Fibroblast of peridontal ligament (primary cell): ENCODE measurements around the gene CHSY1.

Source experiments
- DNase-seq: peaks from one replicate; pipeline ENCODE4 v3.0.0-alpha.2; 2010; ENCODE audit errors: extremely low read depth

CHSY1 gene

DNA sequence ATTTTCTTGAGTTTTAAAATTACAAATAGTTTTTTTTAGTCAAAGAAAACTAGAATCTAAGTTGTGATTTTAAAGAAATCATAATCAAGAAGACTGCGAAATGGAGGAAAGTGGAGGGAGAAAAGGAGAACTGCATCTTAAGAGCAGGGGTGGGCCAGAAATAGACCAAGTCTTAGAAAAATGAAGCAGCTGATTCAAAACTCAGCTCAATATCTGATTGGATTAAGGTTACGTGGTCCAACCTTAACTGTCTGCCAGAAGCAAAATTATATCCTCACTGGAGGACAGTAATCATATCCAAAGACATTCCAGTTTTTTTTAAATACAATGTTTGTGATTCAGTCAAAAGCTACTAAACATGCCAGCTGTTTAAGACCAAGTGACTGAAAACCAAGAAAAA, 41.4 kb downstream of the CHSY1 start:
- peak; percentile 81 for DNase-seq

- DNase-seq = no peak
Measured at GRCh38 chr15:101210058-101210457, 41.8 kb downstream of the CHSY1 start.

- DNase-seq = no peak
Measured at GRCh38 chr15:101209285-101209845, 42.5 kb downstream of the CHSY1 start.

DNA sequence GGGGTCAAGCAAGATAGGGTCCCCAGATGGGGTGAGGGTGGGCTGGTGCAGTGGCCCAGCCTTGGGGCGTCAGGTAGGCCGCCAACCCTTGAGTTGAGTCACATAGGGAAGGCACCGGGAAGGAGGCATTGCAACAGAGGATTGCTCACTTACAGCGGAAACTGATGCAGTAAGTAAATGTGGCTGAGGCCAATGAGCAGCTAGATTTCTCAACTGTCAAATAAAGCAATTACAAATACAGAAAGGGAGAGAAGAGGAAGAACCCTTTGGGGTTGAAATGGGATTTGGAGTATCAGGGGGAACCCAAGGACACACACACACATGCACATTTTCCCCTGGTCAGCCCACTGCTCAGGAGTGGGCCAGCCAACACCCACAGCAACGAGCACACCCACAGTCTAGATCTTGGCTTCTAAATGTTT, 44.0 kb downstream of the CHSY1 start:
- peak; percentile 81 for DNase-seq

GRCh38 chr15:101206176-101206591, 45.7 kb downstream of the CHSY1 start:
- no peak for DNase-seq

- peak; percentile 77 for DNase-seq
Measured at GRCh38 chr15:101204739-101205535, 46.9 kb downstream of the CHSY1 start.

- no peak for DNase-seq
Measured at GRCh38 chr15:101203607-101204189, 48.1 kb downstream of the CHSY1 start.

DNA sequence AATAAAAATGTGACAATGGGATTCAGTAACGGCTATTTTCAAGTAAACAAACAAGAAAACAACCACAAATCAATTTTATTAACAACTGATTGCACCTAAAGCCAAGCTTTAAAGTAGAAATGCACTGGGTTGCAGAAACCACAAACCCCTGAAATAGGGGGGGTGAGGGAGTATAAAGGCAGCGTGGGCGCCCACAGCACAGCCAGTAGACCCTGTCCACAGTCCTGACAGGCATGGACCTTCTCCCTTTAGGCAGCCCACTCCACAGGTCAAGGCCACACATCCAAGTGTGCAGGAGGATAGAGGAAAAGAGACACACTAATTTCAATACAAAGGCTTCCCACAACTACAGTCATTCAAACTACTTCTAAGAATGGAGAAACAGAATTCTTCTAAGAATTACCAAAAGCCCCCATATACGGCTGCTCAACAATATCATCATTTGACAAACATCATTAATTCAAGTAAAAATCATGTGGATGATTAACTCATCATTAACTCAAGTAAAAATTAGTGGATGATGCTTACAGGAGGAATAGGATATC, 48.7 kb downstream of the CHSY1 start:
- no peak for DNase-seq

GRCh38 chr15:101201411-101202174, 50.3 kb downstream of the CHSY1 start:
- DNase-seq = peak; percentile 99

- no peak for DNase-seq
Measured at GRCh38 chr15:101200181-101200580, 51.7 kb downstream of the CHSY1 start.

- DNase-seq = peak; percentile 43
Measured at GRCh38 chr15:101198800-101199199, 53.0 kb downstream of the CHSY1 start.

- DNase-seq = no peak
Measured at GRCh38 chr15:101198031-101198575, 53.7 kb downstream of the CHSY1 start.

DNA sequence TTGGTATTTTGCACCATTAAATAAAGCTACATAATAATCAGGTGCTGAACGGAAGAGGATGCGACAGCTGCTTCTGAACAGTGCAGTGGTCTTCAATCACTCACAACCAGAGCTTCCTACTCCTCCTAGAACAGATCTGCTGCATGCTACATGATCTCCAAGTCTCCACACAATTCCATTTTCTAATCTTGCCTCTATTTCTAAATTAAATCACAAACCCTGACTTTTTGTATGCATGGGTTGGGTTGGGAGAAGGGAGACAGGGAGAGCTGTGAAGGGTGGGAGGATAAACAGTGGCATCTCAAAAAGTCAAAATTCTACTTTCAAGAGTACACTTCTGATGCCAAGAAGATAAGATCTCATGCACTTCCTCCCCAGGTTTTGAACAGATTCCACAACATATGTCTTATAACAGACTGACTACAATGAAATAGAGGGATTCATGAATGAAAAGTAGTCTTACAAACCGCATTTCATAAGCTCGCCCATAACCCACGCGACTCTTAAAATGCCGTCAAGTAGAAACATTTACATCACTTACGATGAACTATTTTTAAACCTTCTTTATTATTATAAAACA, 57.2 kb downstream of the CHSY1 start:
- no peak for DNase-seq

DNA sequence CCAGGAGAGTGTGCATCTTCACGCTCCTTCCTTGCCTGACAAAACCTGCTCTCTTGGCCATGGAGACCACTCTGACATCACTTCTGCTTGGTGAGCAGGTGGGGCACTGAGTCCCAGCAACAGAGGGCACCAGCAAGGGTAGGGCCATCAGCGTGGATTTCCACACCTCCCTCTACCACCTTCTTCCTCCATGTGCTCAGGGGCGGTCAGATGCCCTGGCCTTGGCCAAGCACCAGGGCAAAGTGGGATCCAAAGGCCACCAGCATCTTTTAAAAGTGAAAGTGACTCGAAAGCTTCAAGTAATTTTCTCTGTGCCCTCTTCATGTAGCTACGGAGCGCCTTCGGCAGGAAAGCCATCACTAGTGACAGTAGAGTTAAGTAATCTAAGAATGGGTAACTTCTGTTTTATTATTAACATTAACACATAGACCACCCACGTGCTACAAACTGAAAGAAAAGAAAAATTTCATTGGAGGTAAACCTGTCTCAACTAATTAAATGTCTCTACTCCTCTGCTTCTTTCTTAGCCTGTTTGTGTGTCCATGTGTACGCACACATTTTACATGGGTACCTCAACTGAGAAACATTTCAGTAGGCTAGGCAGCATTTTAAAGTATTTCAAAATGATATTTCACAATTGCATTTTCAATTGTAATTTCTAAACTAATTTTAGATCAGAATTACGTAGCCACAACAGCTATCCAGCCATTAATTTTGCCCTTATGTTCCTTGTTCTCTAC, 57.9 kb downstream of the CHSY1 start:
- no peak for DNase-seq

DNA sequence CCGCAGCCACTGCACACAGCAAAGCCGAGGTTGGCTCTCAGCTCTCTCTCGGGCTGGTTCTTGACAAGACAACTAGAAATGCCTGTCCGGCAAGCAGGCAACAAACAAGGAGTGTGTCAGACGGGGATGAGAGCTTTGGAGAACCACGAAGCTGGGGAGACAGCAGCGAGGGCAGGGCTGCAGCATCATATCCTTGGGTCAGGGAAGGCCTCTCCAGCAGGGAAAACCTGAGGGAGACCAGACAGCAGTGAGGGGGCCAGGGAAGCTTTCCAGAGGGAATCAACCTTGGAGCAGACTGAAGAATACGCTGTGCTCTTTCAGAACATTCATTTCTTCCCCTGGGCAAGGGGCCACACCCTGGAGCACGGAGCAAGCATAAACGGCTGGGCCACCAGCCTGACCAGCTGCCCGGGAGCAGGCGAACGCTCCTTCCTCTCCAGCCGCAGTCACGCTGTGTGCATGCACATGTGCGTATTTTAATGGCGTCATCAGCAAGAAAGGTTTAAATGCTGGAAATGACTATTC, 58.7 kb downstream of the CHSY1 start:
- DNase-seq = peak; percentile 62

DNA sequence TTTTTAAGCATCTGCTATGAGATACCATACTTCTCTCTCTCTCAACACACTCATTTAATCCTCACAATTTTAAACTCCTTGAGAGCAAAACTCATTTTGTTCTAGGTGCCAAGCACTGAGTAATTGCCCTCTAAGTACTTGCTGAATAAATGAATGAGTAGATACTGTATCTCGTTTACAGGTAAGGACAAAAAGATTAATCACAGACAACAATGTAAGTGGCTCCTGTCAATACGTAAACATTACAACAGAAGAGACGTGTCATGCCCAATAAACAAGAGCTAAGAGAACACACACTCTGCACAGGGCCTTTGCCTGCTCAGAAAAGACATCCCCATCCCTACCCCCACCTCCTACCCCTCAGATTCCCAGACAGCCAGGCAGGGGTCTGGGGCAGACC, 59.8 kb downstream of the CHSY1 start:
- DNase-seq = no peak

DNA sequence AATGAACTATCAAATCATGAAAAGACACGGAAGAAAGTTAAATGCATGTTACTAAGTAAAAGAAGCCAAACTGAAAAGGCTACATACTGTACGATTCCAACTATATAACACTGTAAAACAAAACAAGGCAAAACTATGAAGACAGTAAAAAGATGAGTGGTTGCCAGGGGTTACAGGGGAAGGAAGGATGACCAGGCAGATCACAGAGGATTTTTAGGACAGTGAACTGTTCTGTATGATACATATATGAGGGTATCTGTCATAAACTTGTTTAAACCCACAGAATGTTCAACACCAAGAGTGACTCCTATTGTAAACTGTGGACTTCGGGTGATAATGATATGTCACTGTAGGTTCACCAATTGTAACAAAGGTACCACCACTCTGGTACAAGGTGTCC, 60.6 kb downstream of the CHSY1 start:
- DNase-seq = no peak

GRCh38 chr15:101190092-101190595, 61.7 kb downstream of the CHSY1 start:
- DNase-seq = no peak

DNA sequence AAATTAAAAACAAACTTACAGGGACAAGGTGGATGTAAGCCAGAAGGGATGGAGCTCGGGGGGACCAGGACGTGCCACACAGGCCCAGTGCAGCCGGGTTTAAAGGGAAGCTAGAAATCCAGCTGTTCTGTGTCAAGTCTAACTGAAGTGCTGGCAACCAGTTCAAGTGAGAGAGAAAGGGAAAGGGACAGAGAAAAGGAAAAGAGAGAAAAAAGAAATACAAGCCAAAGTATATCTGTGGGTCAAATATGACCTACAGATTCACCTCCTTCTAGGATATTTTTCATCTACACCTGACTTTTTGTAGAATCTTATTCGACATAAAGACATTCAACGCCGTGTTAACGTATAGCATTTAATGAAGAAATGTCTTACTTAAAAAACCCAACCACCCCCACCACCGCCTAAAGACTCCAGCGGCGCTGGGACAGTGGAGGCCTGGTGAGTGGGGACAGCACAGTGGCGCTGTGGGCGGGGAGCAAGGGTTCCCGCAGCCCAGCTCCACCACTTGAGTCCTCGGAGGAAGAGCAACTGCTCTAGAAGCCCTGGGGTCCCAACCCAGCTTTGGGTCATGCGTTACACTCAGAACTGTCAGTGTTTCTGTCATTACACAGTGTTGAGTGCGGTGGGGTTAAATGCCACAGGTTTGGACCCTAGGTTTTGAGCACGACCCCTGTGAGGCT, 62.3 kb downstream of the CHSY1 start:
- DNase-seq = peak; percentile 50
